Caco-2 (cell line): ENCODE results near the gene TACC2. TPM values are rescaled to one million over a fixed set of nuclear protein-coding genes. Genes with fewer than 3 reads are reported as not detected.

Experiments
- BruUV-seq: library from RNA; stranded (reverse); fragments of 400-500 nt; replicated peaks from 2 replicates; lab custom pipeline; 2021; lab: Mats Ljungman, UMichigan
- CTCF ChIA-PET: fragments of 300-600 bp; sonication (Branson Sonifier 250); formaldehyde crosslinking; loops from one replicate; lab custom pipeline; 2022; ENCODE audit warnings: antibody characterized with exemption; lab: Charles Lee
- POLR2A ChIA-PET: fragments of 300-600 bp; sonication (Branson Sonifier 250); formaldehyde crosslinking; loops from one replicate; lab custom pipeline; 2022; ENCODE audit warnings: antibody characterized with exemption; lab: Charles Lee
- DNase-seq, 2 experiments: peaks; one replicate each; pipeline versions ENCODE4 v3.0.0 to v3.0.0-alpha.2; 2020 to 2022
- H3K27me3 ChIP-seq: replicated peaks from 2 replicates; pipeline ENCODE4 v1.6.0; 2011; ENCODE audit warnings: low read length; ENCODE audit not compliant: control insufficient read depth, insufficient read depth
- H3K36me3 ChIP-seq: 2 replicates; pipeline ENCODE4 v1.5.1; 2011; ENCODE audit warnings: low read length; ENCODE audit not compliant: control insufficient read depth, insufficient read depth
- H3K4me1 ChIP-seq: fragments of 250-450 bp; sonication (Bioruptor Pico); 2 replicates; pipeline ENCODE4 v1.5.1; 2020; ENCODE audit warnings: mild to moderate bottlenecking
- H3K4me3 ChIP-seq: 2 replicates; pipeline ENCODE4 v1.5.1; 2011; ENCODE audit warnings: low read depth, mild to moderate bottlenecking, control low read depth, low read length
- H3K9me3 ChIP-seq: fragments of 250-450 bp; sonication (Bioruptor Pico); 2 replicates; pipeline ENCODE4 v1.5.1; 2020; ENCODE audit warnings: mild to moderate bottlenecking, moderate library complexity
- H3K27ac Mint-ChIP-seq: one replicate; pipeline ENCODE4 v1.8.0; 2022; ENCODE audit warnings: mixed read lengths; ENCODE audit not compliant: unreplicated experiment
- H3K27me3 Mint-ChIP-seq: one replicate; pipeline ENCODE4 v1.8.0; 2022; ENCODE audit warnings: mixed read lengths; ENCODE audit not compliant: insufficient read depth, unreplicated experiment
- H3K36me3 Mint-ChIP-seq: one replicate; pipeline ENCODE4 v1.8.0; 2022; ENCODE audit warnings: mild to moderate bottlenecking, mixed read lengths; ENCODE audit not compliant: insufficient read depth, unreplicated experiment
- H3K4me1 Mint-ChIP-seq: one replicate; pipeline ENCODE4 v1.8.0; 2022; ENCODE audit warnings: low read depth, mixed read lengths; ENCODE audit not compliant: unreplicated experiment
- H3K4me3 Mint-ChIP-seq: one replicate; pipeline ENCODE4 v1.8.0; 2022; ENCODE audit warnings: mild to moderate bottlenecking, moderate library complexity, mixed read lengths; ENCODE audit not compliant: unreplicated experiment
- H3K9me3 Mint-ChIP-seq: one replicate; pipeline ENCODE4 v1.8.0; 2022; ENCODE audit warnings: mixed read lengths; ENCODE audit not compliant: unreplicated experiment
- intact Hi-C: fragments of 100-400 bp; cut with micrococcal nuclease; formaldehyde crosslinking; loops from one replicate; pipeline ENCODE4 v1.10.0; 2022; ENCODE audit not compliant: unreplicated experiment
- total RNA-seq: library from RNA; stranded (reverse); gene quantifications from 2 replicates; pipeline ENCODE4 v1.2.3, GENCODE V29; 2022
- TF ChIP-seq, protein P1 (sequence below), 2 experiments: fragments of 200-600 bp in 1 of 2; IDR thresholded peaks; 1 replicate in 1 of 2; 2 replicates in 1 of 2; pipeline versions ENCODE4 v1.5.1 to v1.8.0; 2011 to 2022; ENCODE audit warnings: antibody characterized with exemption in 1 of 2, control low read depth in 1 of 2, inconsistent platforms in 1 of 2, low read depth in 1 of 2, low read length in 1 of 2, mild to moderate bottlenecking in 1 of 2, moderate library complexity in 1 of 2; ENCODE audit not compliant: insufficient read depth in 1 of 2, severe bottlenecking in 1 of 2, unreplicated experiment in 1 of 2

The TACC2 gene
- total RNA-seq, 1 experiment from 2014 or later: 117 TPM

DNA sequence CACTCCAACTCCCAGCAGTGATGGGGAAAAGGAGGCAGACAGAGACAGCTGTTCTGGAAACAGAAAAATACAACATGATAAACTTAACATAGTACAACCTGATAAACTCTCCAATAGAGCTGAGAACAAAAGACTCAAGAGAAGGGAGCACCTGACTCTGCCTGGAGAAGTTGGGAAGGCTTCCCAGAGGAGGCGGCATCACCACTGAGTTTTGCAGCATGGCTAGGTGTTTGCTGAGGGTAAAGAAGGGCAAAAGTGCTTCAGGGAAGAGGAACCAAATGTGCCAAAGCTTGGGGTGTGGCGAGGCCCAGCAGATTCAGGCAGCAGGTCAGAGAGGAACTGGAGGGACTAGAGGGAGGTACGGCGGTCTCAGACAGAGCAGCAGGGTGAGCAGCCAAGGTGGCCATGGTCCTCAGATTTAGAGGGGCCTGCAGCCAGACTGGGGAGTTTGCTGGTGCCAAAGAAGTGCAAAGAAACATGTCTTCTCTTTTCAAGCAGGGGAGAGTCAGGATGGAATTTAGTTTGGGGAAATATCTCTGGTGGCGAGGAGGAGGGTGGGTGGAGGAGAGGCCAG, 162.2 kb downstream of the TACC2 start:
- Histone ChIP-seq H3K4me1 (no peaks in the 10 kb centered on the region), H3K27me3 (no peaks in the 10 kb centered on the region), H3K36me3 (peaks cover 8% of the 10 kb centered on the region), H3K4me3 (no peak overlapping the region), H3K9me3 (no peaks in the 10 kb centered on the region)
- Mint-ChIP-seq H3K4me3 (no peak overlapping the region), H3K36me3 (peaks cover 45% of the 10 kb centered on the region), H3K27ac (peak overlapping the region; percentile 60), H3K9me3 (no peaks in the 10 kb centered on the region), H3K27me3 (no peaks in the 10 kb centered on the region), H3K4me1 (no peaks in the 10 kb centered on the region)
- intact Hi-C loops: no loop called here
- ChIA-PET CTCF (no interaction called here), POLR2A (no interaction called here)
- TF ChIP-seq, protein P1, sequence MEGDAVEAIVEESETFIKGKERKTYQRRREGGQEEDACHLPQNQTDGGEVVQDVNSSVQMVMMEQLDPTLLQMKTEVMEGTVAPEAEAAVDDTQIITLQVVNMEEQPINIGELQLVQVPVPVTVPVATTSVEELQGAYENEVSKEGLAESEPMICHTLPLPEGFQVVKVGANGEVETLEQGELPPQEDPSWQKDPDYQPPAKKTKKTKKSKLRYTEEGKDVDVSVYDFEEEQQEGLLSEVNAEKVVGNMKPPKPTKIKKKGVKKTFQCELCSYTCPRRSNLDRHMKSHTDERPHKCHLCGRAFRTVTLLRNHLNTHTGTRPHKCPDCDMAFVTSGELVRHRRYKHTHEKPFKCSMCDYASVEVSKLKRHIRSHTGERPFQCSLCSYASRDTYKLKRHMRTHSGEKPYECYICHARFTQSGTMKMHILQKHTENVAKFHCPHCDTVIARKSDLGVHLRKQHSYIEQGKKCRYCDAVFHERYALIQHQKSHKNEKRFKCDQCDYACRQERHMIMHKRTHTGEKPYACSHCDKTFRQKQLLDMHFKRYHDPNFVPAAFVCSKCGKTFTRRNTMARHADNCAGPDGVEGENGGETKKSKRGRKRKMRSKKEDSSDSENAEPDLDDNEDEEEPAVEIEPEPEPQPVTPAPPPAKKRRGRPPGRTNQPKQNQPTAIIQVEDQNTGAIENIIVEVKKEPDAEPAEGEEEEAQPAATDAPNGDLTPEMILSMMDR (IDR thresholded peaks at IDR 0.05; ENCODE audit: insufficient read depth in 1 of 2, low read depth in 1 of 2, low read length in 1 of 2, severe bottlenecking in 1 of 2, unreplicated experiment in 1 of 2): no peak
- DNase-seq: no peak
- no TSS peak for BruUV-seq

DNA sequence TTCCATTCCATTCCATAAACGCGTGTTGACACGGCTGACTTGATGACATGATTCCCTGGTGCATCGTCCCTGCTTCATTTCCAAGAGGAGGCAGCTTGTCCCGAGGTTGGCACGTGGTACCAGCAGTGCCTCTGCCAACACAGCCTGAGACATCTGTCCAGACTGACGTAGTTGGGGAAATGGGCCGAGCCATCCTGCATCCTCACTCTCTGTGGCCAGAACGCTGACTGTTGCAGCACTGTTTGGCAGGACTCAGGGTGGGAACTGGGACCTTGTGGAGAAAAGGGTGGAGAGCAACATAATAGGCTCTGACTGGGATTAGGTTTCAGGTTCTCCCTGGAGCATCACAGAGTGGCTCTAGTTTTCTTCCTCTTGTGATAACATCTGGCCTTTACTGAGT, 163.6 kb downstream of the TACC2 start:
- Histone ChIP-seq H3K4me3 (no peak overlapping the region), H3K36me3 (peaks cover 8% of the 10 kb centered on the region), H3K9me3 (no peaks in the 10 kb centered on the region), H3K27me3 (no peaks in the 10 kb centered on the region), H3K4me1 (no peaks in the 10 kb centered on the region)
- ChIA-PET POLR2A (no interaction called here), CTCF (no interaction called here)
- no peak overlapping the region for H3K4me3 Mint-ChIP-seq
- BruUV-seq: no TSS peak
- peaks cover 45% of the 10 kb centered on the region for H3K36me3 Mint-ChIP-seq
- intact Hi-C loops: no loop called here
- H3K4me1 Mint-ChIP-seq: no peaks in the 10 kb centered on the region
- no peak for DNase-seq
- no peaks in the 10 kb centered on the region for H3K9me3 Mint-ChIP-seq
- H3K27me3 Mint-ChIP-seq: no peaks in the 10 kb centered on the region
- H3K27ac Mint-ChIP-seq: no peak overlapping the region
- TF ChIP-seq, protein P1 (IDR thresholded peaks at IDR 0.05; ENCODE audit: insufficient read depth in 1 of 2, low read depth in 1 of 2, low read length in 1 of 2, severe bottlenecking in 1 of 2, unreplicated experiment in 1 of 2): no peak

DNA sequence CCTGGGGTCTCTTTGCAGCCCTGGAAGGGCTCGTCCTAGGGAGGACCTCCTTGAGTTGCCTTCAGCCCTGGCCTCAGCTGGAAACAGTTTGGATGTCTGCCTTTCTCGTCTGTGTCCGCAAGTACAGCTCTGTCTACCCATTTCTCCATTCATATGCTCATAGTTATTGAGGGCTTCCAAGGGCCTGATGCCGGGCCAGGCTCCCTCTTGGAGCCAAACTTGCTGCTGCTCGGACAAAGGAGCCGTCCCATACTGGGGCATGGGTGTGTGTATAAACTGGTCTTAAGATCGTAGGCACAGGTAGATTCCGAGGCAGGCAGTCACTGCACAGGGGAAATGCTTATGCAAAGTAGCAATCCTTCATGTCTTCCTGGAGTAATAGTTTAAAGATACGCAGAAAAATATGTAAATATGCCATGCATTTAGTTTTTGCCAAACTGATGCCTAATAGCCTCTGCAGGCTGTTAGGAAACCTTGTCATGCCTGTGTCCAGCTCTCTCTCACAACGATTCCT, 165.1 kb downstream of the TACC2 start:
- H3K36me3 Mint-ChIP-seq: peaks cover 45% of the 10 kb centered on the region
- Histone ChIP-seq H3K36me3 (peaks cover 4% of the 10 kb centered on the region), H3K4me3 (no peak overlapping the region), H3K9me3 (no peaks in the 10 kb centered on the region), H3K4me1 (no peaks in the 10 kb centered on the region), H3K27me3 (no peaks in the 10 kb centered on the region)
- ChIA-PET CTCF (no interaction called here), POLR2A (no interaction called here)
- H3K4me3 Mint-ChIP-seq: no peak overlapping the region
- no peaks in the 10 kb centered on the region for H3K4me1 Mint-ChIP-seq
- no peaks in the 10 kb centered on the region for H3K27me3 Mint-ChIP-seq
- H3K27ac Mint-ChIP-seq: peak overlapping the region; percentile 22
- DNase-seq: no peak
- intact Hi-C loops: no loop called here
- TF ChIP-seq, protein P1 (IDR thresholded peaks at IDR 0.05; ENCODE audit: insufficient read depth in 1 of 2, low read depth in 1 of 2, low read length in 1 of 2, severe bottlenecking in 1 of 2, unreplicated experiment in 1 of 2): no peak
- BruUV-seq: no TSS peak
- H3K9me3 Mint-ChIP-seq: no peaks in the 10 kb centered on the region
